Measurements from ENCODE around the gene AGAP2.

The AGAP2 gene

DNA sequence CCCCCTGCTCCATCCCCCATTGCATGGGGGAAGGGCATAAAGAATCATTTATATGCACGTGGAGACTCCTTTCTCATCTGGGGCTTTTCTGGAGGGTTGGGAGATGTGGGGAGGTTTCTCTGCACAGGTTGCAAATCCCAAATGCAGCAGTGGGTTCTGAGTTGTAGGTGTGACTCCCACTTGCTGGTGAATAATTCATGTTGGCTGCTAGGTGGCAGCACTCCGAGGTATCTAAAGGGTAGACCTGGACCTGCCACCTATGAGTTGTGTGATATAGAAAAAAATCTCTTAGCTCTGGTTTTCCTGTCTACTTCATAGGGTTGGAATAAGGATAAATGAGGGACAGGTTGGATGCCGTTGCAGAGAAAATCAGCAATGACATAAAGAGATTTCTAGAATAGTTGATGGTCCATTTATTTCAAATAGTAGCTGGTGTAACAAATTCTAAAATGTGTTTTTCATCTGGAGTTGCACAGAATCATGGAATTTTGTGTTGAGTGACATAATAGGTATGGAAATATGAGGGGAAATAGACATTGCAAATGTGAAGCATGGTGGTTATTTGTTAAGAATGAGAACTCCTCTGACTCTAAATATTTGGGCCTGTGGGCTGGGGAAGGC lies 20.9 kb upstream of the AGAP2 start:
- ChIA-PET CTCF (interaction anchor here (0.5 to 1.0 kb wide), 4 partner anchors 20 to 78 kb away, joined by 3 read pairs; no protein-coding TSS in a partner anchor), POLR2A (ENCODE audit: low non-redundant PET) (no interaction called here)
- H3K27ac ChIP-seq: no peak overlapping the region
- TF ChIP-seq, protein P1, sequence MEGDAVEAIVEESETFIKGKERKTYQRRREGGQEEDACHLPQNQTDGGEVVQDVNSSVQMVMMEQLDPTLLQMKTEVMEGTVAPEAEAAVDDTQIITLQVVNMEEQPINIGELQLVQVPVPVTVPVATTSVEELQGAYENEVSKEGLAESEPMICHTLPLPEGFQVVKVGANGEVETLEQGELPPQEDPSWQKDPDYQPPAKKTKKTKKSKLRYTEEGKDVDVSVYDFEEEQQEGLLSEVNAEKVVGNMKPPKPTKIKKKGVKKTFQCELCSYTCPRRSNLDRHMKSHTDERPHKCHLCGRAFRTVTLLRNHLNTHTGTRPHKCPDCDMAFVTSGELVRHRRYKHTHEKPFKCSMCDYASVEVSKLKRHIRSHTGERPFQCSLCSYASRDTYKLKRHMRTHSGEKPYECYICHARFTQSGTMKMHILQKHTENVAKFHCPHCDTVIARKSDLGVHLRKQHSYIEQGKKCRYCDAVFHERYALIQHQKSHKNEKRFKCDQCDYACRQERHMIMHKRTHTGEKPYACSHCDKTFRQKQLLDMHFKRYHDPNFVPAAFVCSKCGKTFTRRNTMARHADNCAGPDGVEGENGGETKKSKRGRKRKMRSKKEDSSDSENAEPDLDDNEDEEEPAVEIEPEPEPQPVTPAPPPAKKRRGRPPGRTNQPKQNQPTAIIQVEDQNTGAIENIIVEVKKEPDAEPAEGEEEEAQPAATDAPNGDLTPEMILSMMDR (conservative IDR thresholded peaks at IDR 0.05; ENCODE audit: low read depth): peak; percentile 64
- no peak for DNase-seq (ENCODE audit: low spot score)

DNA sequence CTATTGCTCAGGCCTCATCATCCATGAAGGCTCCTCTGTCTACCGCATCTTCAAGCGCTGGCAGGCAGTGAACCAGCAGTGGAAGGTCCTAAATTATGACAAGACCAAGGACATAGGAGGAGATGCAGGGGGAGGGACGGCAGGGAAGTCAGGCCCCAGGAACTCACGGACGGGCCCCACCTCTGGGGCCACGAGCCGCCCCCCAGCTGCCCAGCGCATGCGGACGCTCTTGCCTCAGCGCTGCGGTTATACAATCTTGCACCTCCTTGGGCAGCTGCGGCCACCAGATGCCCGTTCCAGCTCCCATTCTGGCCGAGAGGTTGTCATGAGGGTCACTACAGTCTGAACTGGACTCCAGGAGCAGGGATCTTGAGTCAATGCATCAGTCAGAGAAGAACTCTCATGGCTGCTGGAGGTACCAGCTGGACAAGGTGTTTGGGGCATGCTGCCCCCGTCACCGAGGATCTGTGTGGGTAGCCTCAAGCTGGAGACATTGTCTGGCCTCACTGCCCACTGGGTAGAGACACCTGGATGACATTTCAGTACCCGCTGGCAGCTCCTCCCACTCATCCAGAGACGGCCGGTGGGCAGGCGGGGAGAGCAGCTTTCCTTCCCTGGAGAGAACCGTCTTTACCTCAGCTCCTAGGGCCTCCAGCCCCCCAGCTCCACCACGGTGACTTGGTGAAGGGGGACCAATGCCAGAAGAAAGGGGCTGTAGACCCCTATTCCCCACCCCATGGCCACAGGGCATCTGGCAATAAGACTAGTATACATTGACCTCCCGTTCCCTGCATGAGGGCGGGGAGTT lies 20.2 kb upstream of the AGAP2 start:
- ChIA-PET CTCF (interaction anchor here (0.5 to 1.0 kb wide), 3 partner anchors 8 to 77 kb away, joined by 3 read pairs; partner anchors contain the start of gene CYP27B1), POLR2A (ENCODE audit: low non-redundant PET) (no interaction called here)
- TF ChIP-seq, protein P1 (conservative IDR thresholded peaks at IDR 0.05; ENCODE audit: low read depth): no peak
- no peak for DNase-seq (ENCODE audit: low spot score)
- H3K27ac ChIP-seq: no peak overlapping the region

DNA sequence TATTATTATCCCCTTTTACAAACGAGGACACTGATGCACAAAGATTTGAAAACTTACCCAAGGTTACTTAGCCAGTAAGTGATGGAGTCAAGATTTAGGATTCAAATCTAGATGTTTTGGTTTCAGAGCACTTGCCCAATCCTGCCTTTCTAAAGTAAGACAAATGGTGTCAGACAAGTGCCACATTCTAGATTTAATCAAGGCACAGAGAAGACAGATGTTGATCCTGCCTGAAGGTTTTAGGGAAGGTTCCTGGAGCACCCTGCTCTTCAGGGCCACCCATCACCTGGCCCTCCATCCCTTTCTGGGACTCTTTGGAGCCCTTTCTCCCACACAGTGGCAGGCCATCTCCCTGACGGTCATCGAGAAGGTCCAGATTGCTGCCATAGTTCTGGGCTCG lies 19.2 kb upstream of the AGAP2 start:
- DNase-seq (ENCODE audit: low spot score): no peak
- CTCF ChIA-PET: no interaction called here
- POLR2A ChIA-PET (ENCODE audit: low non-redundant PET): no interaction called here
- H3K27ac ChIP-seq: no peak overlapping the region
- TF ChIP-seq, protein P1 (conservative IDR thresholded peaks at IDR 0.05; ENCODE audit: low read depth): no peak

DNA sequence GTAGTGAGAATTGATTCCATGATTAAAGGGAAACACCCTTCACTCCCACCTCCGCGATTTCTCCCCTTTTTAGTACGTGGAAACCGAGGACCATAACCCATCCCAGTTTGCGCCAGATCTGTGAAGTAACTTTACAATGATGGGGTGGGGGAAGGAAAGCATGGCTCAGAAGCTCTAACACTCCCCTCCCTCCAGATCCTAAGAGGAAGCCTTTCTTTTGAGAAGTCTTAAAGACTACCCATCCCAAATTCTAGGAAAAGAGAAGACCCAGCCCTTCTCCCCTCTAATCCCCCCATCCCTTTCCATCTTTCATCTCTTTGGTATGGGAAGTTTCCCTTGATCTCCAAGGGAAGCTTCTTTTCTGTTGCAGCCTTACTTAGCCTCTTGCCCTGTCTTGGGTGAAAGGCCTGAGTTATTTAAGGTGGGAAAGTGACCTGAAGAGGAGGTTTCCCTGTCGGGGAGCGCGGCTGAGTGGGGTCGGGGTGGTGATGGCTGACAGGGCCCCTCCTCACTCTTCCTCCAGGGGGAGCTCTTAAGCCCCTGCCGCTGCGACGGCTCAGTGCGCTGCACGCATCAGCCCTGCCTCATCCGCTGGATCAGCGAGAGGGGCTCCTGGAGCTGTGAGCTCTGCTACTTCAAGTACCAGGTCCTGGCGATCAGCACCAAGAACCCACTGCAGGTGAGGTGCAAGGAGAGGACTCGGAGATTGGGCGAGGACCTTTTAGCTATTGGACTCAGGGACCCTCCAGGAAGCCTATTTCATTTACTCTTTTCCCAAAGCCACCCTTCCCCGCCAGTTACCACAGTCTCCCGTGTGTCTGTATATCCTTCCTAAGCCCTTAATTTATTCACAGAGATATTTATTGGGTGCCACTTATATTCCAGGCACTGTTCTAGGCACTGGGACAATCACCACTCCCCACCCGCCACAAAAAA lies 18.1 kb upstream of the AGAP2 start:
- no peak overlapping the region for H3K27ac ChIP-seq
- ChIA-PET CTCF (interaction anchor here (0.5 to 1.2 kb wide), 6 partner anchors 10 to 648 kb away, joined by 3 to 6 read pairs (median 4); no protein-coding TSS in a partner anchor), POLR2A (ENCODE audit: low non-redundant PET) (interaction anchor here (0.5 kb wide), 1 partner anchor 76 kb away, joined by 10 read pairs; no protein-coding TSS in a partner anchor)
- peak; percentile 66 for DNase-seq (ENCODE audit: low spot score)
- TF ChIP-seq, protein P1 (conservative IDR thresholded peaks at IDR 0.05; ENCODE audit: low read depth): peak; percentile 82

DNA sequence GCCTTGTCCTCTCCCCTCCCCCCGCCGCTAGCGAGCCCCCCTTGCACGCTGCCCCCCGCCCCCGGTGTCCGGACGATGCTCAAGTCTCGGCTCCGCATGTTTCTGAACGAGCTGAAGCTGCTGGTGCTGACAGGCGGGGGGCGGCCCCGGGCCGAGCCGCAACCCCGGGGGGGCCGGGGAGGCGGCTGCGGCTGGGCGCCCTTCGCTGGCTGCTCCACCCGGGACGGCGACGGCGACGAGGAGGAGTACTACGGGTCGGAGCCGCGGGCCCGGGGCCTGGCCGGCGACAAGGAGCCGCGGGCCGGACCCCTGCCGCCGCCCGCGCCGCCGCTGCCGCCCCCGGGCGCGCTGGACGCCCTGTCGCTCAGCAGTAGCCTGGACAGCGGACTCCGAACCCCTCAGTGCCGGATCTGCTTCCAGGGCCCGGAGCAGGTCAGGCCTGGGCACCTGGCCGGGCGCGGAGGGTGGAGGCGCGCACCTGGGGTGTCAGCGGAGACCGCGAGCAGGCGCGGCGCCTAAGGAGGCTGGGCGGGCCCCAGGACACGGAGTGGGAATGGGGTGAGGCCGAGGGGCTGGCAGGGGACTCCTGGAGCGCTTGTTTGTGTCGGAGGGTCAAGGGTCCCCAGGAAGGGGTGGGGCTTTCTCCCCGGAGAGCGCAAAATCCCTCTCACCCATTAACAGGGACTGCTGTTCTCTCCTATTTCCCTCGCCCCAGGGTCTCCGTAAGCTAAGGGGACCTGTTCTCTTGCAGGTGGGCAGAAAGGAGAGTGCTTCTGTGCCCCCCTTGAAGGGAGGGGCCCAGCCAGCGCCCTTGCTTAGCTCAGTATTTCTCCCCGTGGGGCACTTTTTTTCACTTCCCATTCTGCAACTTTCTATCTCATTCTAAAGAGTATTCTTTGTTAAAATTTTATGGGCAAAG lies 17.2 kb upstream of the AGAP2 start:
- ChIA-PET CTCF (interaction anchor here (0.5 to 0.9 kb wide), 5 partner anchors 9 to 214 kb away, joined by 3 to 6 read pairs (median 3); no protein-coding TSS in a partner anchor), POLR2A (ENCODE audit: low non-redundant PET) (interaction anchor here (0.6 kb wide), 1 partner anchor 146 kb away, joined by 3 read pairs; no protein-coding TSS in a partner anchor)
- TF ChIP-seq, protein P1 (conservative IDR thresholded peaks at IDR 0.05; ENCODE audit: low read depth): no peak
- no peak for DNase-seq (ENCODE audit: low spot score)
- peak overlapping the region; percentile 79 for H3K27ac ChIP-seq
